ENCODE data around the gene SCAMP5. TPM values are rescaled to one million over a fixed set of nuclear protein-coding genes. Genes with fewer than 3 reads are reported as not detected.

SCAMP5 gene
- total and polyA plus RNA-seq, 2 of the 13 experiments (the other 11 are each of a cell fraction or from before 2014, with no cell fraction given), result 34.3 to 49.0 TPM

DNA sequence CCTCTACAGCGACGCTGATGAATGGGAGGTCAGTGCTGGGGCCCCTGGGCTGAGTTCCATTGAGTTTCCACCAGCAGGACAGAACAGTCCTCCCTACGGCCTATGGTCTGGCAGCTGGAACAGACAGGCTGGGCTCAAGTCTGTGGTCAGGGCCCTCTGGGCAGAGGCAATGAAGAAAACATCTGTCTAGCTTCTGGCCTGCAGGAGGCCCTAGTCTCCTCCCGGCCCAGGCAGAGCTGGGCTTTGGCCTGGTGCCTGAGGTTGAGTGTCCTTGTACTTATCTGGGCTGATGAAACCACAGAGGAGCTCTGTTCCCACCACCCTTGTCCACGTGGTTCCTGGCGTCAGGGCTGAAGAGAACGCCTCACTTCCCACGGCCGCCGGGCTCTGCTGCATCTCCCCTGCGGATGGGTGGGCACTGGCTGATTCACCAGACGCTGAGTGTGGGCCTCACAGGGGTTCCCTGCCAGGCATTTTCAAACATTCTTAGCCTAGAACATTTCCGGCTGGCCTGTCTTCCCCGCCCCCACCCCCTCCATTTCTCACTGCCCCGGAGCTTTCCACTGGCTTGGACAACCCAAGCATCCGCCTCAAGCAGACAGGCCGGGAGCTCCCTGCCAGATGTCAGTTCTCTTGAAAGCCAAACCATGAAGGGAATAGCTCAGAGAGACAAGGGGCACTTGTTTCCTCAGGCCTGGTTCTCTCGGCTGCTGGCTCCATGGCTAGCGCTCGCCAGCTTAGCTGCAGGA is 48.3 kb downstream of the SCAMP5 start (continued):
- TF ChIP-seq, protein P1, sequence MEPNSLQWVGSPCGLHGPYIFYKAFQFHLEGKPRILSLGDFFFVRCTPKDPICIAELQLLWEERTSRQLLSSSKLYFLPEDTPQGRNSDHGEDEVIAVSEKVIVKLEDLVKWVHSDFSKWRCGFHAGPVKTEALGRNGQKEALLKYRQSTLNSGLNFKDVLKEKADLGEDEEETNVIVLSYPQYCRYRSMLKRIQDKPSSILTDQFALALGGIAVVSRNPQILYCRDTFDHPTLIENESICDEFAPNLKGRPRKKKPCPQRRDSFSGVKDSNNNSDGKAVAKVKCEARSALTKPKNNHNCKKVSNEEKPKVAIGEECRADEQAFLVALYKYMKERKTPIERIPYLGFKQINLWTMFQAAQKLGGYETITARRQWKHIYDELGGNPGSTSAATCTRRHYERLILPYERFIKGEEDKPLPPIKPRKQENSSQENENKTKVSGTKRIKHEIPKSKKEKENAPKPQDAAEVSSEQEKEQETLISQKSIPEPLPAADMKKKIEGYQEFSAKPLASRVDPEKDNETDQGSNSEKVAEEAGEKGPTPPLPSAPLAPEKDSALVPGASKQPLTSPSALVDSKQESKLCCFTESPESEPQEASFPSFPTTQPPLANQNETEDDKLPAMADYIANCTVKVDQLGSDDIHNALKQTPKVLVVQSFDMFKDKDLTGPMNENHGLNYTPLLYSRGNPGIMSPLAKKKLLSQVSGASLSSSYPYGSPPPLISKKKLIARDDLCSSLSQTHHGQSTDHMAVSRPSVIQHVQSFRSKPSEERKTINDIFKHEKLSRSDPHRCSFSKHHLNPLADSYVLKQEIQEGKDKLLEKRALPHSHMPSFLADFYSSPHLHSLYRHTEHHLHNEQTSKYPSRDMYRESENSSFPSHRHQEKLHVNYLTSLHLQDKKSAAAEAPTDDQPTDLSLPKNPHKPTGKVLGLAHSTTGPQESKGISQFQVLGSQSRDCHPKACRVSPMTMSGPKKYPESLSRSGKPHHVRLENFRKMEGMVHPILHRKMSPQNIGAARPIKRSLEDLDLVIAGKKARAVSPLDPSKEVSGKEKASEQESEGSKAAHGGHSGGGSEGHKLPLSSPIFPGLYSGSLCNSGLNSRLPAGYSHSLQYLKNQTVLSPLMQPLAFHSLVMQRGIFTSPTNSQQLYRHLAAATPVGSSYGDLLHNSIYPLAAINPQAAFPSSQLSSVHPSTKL (CRISPR knock-in tag; IDR thresholded peaks at IDR 0.05), result peak; percentile 68
- peak; percentile 93 for TF ChIP-seq RAD21 (CRISPR knock-in tag; IDR thresholded peaks at IDR 0.05)
- no peak for TF ChIP-seq NFIB (CRISPR knock-in tag; IDR thresholded peaks at IDR 0.05; ENCODE audit: borderline replicate concordance)
- TF ChIP-seq SSRP1 (CRISPR knock-in tag; IDR thresholded peaks at IDR 0.05), result no peak
- no peak for TF ChIP-seq EEA1 (CRISPR knock-in tag; IDR thresholded peaks at IDR 0.05; ENCODE audit: borderline replicate concordance)
- no peak for TF ChIP-seq KDM3A (CRISPR knock-in tag; IDR thresholded peaks at IDR 0.05; ENCODE audit: low read depth)
- TF ChIP-seq ZNF598 (CRISPR knock-in tag; IDR thresholded peaks at IDR 0.05; ENCODE audit: borderline replicate concordance), result no peak
- no peak for TF ChIP-seq CENPT (CRISPR knock-in tag; IDR thresholded peaks at IDR 0.05; ENCODE audit: low read depth)
- TF ChIP-seq RNF2 (conservative IDR thresholded peaks at IDR 0.05; ENCODE audit: low read depth), result 0 out of 2 replicates have a peak, but pooled peaks have one; percentile 42
- TF ChIP-seq ZNF496 (CRISPR knock-in tag; IDR thresholded peaks at IDR 0.05; ENCODE audit: insufficient replicate concordance), result no peak
- no peak for TF ChIP-seq TRIM22 (IDR thresholded peaks at IDR 0.05)
- TF ChIP-seq ZSCAN30 (CRISPR knock-in tag; IDR thresholded peaks at IDR 0.05), result no peak
- TF ChIP-seq NBN (conservative IDR thresholded peaks at IDR 0.05), result no peak
- TF ChIP-seq ZNF296 (CRISPR knock-in tag; conservative IDR thresholded peaks at IDR 0.05), result no peak
- peak; percentile 88 for TF ChIP-seq MYC (CRISPR knock-in tag; IDR thresholded peaks at IDR 0.05; ENCODE audit: borderline replicate concordance)
- TF ChIP-seq TIGD3 (CRISPR knock-in tag; IDR thresholded peaks at IDR 0.05; ENCODE audit: borderline replicate concordance), result no peak
- TF ChIP-seq MTF2 (CRISPR knock-in tag; IDR thresholded peaks at IDR 0.05; ENCODE audit: borderline replicate concordance), result no peak
- TF ChIP-seq ZNF891 (CRISPR knock-in tag; IDR thresholded peaks at IDR 0.05), result no peak; the same call in none of the 2 replicates
- peak; percentile 48; the same call in 1 of the 2 replicates for TF ChIP-seq SIX4 (CRISPR knock-in tag; IDR thresholded peaks at IDR 0.05)
- TF ChIP-seq, protein P2, sequence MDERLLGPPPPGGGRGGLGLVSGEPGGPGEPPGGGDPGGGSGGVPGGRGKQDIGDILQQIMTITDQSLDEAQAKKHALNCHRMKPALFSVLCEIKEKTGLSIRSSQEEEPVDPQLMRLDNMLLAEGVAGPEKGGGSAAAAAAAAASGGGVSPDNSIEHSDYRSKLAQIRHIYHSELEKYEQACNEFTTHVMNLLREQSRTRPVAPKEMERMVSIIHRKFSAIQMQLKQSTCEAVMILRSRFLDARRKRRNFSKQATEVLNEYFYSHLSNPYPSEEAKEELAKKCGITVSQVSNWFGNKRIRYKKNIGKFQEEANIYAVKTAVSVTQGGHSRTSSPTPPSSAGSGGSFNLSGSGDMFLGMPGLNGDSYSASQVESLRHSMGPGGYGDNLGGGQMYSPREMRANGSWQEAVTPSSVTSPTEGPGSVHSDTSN (CRISPR knock-in tag; IDR thresholded peaks at IDR 0.05), result no peak
- TF ChIP-seq PLRG1 (conservative IDR thresholded peaks at IDR 0.05), result no peak
- no peak for TF ChIP-seq PAX8 (CRISPR knock-in tag; IDR thresholded peaks at IDR 0.05; ENCODE audit: borderline replicate concordance)

All from HepG2 (cell line).